ENCODE measurements around the gene WRAP73.

Gene WRAP73

DNA sequence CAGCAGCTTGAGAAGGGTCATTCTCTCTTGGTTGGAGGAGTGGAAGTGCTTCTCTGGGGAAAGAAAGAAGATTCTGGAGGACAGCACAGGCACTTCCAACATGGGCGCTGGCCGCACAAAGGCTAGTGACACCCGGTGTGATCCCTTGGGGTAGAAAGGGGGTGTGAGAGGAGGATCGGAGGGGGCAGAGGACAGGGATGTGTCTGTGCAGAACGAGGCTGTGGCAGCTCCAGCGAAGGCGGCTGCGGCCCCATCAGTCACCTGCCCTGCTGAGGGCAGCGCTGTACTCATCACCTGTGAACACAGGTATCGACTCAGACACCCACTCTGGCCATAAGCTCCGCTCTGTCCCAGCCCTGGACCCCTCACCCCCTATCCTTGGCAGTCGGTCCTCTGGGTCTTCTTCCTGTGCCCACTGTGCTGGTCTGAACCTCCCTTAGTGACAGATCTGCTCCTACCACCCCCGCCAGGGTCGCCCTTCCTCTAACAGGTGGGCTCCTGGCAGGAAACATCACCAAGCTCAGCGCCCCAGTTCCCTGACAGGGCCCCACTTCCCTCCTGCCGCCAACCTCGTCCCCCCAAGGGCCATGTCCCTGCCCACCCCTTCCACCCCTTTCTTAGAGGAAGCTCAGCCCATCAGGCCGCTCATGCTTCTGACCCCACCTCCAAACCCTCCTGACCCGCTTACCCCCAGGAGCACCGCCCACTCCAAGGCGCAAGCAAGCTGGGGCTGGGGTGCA, 22.5 kb upstream of the WRAP73 start:
- TF ChIP-seq, protein P1, sequence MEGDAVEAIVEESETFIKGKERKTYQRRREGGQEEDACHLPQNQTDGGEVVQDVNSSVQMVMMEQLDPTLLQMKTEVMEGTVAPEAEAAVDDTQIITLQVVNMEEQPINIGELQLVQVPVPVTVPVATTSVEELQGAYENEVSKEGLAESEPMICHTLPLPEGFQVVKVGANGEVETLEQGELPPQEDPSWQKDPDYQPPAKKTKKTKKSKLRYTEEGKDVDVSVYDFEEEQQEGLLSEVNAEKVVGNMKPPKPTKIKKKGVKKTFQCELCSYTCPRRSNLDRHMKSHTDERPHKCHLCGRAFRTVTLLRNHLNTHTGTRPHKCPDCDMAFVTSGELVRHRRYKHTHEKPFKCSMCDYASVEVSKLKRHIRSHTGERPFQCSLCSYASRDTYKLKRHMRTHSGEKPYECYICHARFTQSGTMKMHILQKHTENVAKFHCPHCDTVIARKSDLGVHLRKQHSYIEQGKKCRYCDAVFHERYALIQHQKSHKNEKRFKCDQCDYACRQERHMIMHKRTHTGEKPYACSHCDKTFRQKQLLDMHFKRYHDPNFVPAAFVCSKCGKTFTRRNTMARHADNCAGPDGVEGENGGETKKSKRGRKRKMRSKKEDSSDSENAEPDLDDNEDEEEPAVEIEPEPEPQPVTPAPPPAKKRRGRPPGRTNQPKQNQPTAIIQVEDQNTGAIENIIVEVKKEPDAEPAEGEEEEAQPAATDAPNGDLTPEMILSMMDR (IDR thresholded peaks at IDR 0.05; ENCODE audit: low read length, missing control alignments) = no peak
- DNase-seq (ENCODE audit: low read depth) = no peak
- H3K4me3 ChIP-seq (replicated peaks; ENCODE audit: low read depth, low read length) = no peak overlapping the region

GRCh38 chr1:3671371-3672180, 21.7 kb upstream of the WRAP73 start:
- DNase-seq (ENCODE audit: low read depth) = no peak
- TF ChIP-seq, protein P1 (IDR thresholded peaks at IDR 0.05; ENCODE audit: low read length, missing control alignments) = no peak
- H3K4me3 ChIP-seq (replicated peaks; ENCODE audit: low read depth, low read length) = no peak overlapping the region

- TF ChIP-seq, protein P1 (IDR thresholded peaks at IDR 0.05; ENCODE audit: low read length, missing control alignments) = no peak
- DNase-seq (ENCODE audit: low read depth) = no peak
- no peak overlapping the region for H3K4me3 ChIP-seq (replicated peaks; ENCODE audit: low read depth, low read length)
Measured at GRCh38 chr1:3670823-3671265, 20.9 kb upstream of the WRAP73 start.

GRCh38 chr1:3669971-3670431, 20.1 kb upstream of the WRAP73 start:
- DNase-seq (ENCODE audit: low read depth) = no peak
- TF ChIP-seq, protein P1 (IDR thresholded peaks at IDR 0.05; ENCODE audit: low read length, missing control alignments) = no peak
- no peak overlapping the region for H3K4me3 ChIP-seq (replicated peaks; ENCODE audit: low read depth, low read length)

GRCh38 chr1:3669421-3669821, 19.5 kb upstream of the WRAP73 start:
- no peak for DNase-seq (ENCODE audit: low read depth)
- TF ChIP-seq, protein P1 (IDR thresholded peaks at IDR 0.05; ENCODE audit: low read length, missing control alignments) = no peak
- H3K4me3 ChIP-seq (replicated peaks; ENCODE audit: low read depth, low read length) = no peak overlapping the region

- H3K4me3 ChIP-seq (replicated peaks; ENCODE audit: low read depth, low read length) = no peak overlapping the region
- peak; percentile 33 for DNase-seq (ENCODE audit: low read depth)
- TF ChIP-seq, protein P1 (IDR thresholded peaks at IDR 0.05; ENCODE audit: low read length, missing control alignments) = no peak
Measured at GRCh38 chr1:3668585-3669300, 18.8 kb upstream of the WRAP73 start.
